ENCODE measurements around the gene UBE2R2.
A peak's percentile ranks its signal among the peaks of the same experiment; 100 is the strongest.

UBE2R2 gene

DNA sequence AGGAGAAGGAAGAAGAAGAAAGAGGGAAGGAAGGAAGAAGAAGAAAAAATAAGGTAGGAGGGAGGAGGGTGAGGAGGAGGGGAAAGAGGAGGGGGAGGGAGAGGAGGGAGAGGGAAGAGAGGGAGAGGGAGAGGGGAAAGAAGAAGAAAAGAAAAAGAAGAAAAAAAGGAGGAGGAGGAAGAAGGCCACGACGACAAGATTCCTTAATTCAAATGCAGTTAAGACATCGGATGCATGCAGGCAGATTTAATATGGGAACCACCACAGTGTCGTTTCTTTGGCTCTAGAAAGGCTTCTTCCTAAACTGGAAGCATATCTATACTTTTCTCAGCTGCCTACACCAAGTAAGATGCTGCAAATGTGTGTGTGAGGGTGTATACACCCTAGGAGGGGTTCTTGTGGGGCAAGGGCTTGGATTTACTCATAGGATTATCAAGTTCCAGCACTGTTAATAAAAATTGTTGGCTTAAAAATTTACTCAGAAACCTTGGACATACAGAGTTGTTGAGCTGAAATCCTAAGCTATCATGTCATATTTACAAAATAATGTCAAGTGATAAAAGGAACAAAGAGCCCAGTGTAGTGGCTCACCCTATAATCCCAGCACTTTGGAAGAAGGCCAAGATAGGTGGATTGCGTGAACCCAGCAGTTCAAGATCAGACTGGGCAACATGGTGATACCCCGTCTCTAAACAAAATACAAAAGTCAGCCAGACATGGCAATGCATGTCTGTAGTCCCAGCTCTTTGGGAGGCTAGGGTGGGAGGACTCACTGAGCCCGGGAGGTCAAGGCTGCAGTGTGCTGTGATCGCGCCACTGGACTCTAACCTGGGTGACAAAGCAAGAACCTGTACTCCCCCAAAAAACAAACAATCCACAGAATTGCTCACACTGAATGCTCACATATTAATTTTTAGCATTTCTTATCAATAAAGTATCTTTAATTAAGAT, 123.2 kb downstream of the UBE2R2 start:
- TF ChIP-seq, protein P1, sequence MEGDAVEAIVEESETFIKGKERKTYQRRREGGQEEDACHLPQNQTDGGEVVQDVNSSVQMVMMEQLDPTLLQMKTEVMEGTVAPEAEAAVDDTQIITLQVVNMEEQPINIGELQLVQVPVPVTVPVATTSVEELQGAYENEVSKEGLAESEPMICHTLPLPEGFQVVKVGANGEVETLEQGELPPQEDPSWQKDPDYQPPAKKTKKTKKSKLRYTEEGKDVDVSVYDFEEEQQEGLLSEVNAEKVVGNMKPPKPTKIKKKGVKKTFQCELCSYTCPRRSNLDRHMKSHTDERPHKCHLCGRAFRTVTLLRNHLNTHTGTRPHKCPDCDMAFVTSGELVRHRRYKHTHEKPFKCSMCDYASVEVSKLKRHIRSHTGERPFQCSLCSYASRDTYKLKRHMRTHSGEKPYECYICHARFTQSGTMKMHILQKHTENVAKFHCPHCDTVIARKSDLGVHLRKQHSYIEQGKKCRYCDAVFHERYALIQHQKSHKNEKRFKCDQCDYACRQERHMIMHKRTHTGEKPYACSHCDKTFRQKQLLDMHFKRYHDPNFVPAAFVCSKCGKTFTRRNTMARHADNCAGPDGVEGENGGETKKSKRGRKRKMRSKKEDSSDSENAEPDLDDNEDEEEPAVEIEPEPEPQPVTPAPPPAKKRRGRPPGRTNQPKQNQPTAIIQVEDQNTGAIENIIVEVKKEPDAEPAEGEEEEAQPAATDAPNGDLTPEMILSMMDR (conservative IDR thresholded peaks at IDR 0.05), result no peak

DNA sequence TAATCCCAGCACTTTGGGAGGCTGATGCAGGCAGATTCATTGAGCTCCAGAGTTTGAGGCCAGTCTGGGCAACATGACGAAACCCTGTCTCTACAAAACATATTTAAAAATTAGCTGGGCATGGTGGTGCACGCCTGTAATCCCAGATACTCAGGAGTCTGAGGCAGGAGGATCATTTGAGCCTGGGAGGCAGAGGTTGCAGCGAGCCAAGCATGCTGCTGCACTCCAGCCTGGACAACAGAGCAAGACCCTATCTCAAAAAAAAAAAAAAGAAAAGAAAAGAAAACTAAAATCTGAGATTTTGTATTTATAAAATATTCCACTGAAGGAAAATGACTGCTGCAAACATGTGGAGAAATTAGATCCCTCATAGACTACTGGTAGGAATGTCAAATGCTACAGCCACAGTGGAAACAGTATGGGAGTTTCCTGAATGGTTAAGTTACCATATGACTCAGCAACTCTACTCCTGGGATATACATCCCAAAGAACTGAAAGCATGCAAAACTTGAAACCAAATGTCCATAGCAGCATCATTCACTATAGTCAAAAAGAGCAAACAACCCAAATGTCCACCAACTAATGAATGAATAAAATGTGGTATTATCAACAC, 125.6 kb downstream of the UBE2R2 start:
- TF ChIP-seq, protein P1 (conservative IDR thresholded peaks at IDR 0.05), result no peak
- H3K27ac ChIP-seq, result no peak overlapping the region

More for the DNA sequence above, 123.2 kb downstream of the UBE2R2 start:
- peak overlapping the region; percentile 53 for H3K27ac ChIP-seq

DNA sequence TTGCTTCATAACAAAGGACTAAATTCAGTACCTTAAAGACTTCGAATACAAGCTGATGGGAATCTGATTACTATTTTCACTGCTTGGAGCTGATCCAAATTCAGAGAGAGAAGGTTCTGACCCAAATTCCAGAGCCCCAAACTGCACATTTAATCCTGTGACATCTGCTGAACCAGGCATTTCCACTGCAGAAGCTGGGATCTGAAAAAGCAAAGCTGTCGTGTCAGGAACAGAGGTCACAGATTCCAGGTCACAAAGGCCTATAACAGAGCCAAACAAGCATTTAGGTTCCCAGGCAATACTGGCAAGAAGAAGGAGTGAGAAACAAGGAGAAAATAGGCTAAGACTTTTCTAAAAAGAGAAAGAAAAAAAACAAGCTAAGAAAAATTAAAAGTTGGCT, 126.4 kb downstream of the UBE2R2 start:
- TF ChIP-seq, protein P1 (conservative IDR thresholded peaks at IDR 0.05), result no peak
- H3K27ac ChIP-seq, result no peak overlapping the region

DNA sequence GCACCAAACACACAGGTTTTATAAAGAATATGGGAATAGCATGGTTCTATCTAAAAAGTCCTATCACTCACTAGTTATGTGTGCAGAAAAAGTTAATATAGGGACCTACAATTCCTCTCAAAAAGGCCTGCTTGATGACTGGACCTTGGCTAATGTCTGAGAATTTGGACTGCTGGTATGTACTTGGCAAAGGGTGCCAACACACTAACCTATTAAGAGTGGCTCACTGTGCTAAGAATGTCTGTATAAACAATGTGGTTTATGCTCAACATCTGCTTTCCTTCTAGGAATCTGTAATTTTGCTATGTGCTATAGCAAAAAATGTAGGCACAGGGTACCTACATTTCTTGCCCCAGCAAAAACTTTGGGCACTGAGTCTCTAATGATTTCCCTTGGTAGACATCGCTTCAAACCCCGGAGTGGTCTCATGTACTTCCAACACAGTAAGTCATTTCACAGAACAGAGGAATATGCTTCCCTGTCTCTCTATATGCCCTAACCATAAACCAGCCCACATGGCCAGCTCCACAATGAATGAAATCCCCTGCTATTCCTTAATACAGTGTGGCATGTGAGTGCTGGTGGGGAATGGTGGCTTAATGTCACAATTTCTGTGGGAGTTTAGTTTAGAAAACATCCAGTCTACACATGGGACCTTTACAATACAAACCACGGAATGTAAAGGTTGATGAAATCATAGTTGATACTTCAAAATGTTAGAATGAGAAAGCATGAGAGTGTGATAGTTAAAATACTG, 130.0 kb downstream of the UBE2R2 start:
- no peak overlapping the region for H3K27ac ChIP-seq
- TF ChIP-seq, protein P1 (conservative IDR thresholded peaks at IDR 0.05), result no peak

DNA sequence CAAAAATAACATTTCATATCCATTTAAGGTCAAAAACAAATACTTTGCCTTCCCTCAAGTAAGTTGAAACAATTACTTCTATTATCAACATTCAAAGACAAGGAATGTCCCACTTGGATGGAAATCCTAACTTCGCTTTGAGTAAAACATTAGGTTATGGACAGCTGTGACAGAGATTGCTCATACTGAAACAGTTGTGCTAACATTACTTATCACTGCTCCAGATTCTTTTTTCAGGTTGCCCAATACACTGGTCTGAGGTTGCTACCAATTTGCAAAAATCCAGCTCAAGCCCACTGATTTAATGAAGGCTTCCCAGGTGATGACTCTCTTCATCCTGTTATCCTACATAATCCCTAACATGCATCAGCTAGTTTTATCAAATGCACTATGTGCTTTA, 133.4 kb downstream of the UBE2R2 start:
- H3K27ac ChIP-seq, result no peak overlapping the region
- TF ChIP-seq, protein P1 (conservative IDR thresholded peaks at IDR 0.05), result no peak

DNA sequence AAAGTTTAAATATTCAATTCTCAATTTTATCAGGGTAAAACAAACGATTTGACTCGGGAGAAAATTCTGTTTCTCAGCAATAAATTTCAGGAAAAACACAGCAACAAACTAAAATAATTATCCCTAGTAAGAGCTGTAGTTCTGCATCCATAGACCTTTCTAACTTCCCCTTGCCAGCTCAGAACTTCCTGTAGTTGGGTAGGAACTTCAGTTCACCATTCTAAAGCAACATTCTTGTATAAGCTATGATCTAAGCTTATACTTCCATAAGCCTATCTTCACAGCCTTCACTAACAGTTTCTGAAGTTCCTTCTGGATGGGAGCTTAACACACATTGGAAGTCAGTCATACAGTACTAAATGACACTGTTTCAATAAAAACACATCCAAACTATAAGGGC, 135.1 kb downstream of the UBE2R2 start:
- TF ChIP-seq, protein P1 (conservative IDR thresholded peaks at IDR 0.05), result no peak
- no peak overlapping the region for H3K27ac ChIP-seq

DNA sequence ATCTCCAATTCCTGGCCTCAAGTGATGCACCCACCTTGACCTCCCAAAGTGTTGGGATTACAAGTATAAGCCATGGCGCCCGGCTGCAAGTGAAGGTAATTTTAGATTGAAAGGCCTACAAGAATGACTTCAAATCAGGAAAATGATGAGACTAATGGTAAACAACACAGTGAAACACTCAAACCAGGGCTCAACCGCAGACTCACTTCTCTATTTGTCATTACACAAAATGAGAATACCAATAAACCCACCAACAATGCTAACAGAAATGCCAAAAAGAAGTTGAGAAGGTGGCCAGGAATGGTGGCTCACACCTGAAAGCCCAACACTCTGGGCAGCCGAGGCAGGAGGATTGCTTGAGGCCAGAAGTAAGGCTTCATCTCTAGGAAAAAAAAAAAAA, 139.6 kb downstream of the UBE2R2 start:
- H3K27ac ChIP-seq, result no peak overlapping the region
- TF ChIP-seq, protein P1 (conservative IDR thresholded peaks at IDR 0.05), result no peak

All from VCaP (cell line).